ENCODE measurements around the gene PCGF2.
"Not testable (repeated sequence)": the region's sequence is repeated elsewhere in the genome, so short reads cannot be mapped to it uniquely, and the experiment has no call there.

Gene PCGF2

GRCh38 chr17:38748149-38748891, at the start of gene PCGF2:
TSS of gene PCGF2 (minus strand) at chr17:38748336. CDS start at chr17:38740402, 7,934 bp downstream.
- DNase-seq (ENCODE audit: low read depth, low spot score), result peak; percentile 86
- TF ChIP-seq, protein P1, sequence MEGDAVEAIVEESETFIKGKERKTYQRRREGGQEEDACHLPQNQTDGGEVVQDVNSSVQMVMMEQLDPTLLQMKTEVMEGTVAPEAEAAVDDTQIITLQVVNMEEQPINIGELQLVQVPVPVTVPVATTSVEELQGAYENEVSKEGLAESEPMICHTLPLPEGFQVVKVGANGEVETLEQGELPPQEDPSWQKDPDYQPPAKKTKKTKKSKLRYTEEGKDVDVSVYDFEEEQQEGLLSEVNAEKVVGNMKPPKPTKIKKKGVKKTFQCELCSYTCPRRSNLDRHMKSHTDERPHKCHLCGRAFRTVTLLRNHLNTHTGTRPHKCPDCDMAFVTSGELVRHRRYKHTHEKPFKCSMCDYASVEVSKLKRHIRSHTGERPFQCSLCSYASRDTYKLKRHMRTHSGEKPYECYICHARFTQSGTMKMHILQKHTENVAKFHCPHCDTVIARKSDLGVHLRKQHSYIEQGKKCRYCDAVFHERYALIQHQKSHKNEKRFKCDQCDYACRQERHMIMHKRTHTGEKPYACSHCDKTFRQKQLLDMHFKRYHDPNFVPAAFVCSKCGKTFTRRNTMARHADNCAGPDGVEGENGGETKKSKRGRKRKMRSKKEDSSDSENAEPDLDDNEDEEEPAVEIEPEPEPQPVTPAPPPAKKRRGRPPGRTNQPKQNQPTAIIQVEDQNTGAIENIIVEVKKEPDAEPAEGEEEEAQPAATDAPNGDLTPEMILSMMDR (IDR thresholded peaks at IDR 0.05; ENCODE audit: low read depth, low read length), result no peak

GRCh38 chr17:38797828-38798227, 49.7 kb upstream of the PCGF2 start:
- in situ Hi-C loops (cut with HindIII; ENCODE audit: low sequenced_read_pairs), result no loop called here
- H3K4me3 ChIP-seq (ENCODE audit: low read depth, low read length), result peak overlapping the region; percentile 76
- no peak for DNase-seq (ENCODE audit: low read depth, low spot score)
- TF ChIP-seq, protein P1 (IDR thresholded peaks at IDR 0.05; ENCODE audit: low read depth, low read length), result no peak

More at GRCh38 chr17:38748149-38748891, at the start of gene PCGF2:
- in situ Hi-C loops (cut with HindIII; ENCODE audit: low sequenced_read_pairs), result no loop called here
- peak within 1 kb of the TSS; percentile 57 for H3K4me3 ChIP-seq (ENCODE audit: low read depth, low read length)

- in situ Hi-C loops (cut with HindIII; ENCODE audit: low sequenced_read_pairs), result no loop called here
- peak overlapping the region; percentile 76 for H3K4me3 ChIP-seq (ENCODE audit: low read depth, low read length)
- no peak for DNase-seq (ENCODE audit: low read depth, low spot score)
- TF ChIP-seq, protein P1 (IDR thresholded peaks at IDR 0.05; ENCODE audit: low read depth, low read length), result no peak
Measured at GRCh38 chr17:38797158-38797490, 49.0 kb upstream of the PCGF2 start.

DNA sequence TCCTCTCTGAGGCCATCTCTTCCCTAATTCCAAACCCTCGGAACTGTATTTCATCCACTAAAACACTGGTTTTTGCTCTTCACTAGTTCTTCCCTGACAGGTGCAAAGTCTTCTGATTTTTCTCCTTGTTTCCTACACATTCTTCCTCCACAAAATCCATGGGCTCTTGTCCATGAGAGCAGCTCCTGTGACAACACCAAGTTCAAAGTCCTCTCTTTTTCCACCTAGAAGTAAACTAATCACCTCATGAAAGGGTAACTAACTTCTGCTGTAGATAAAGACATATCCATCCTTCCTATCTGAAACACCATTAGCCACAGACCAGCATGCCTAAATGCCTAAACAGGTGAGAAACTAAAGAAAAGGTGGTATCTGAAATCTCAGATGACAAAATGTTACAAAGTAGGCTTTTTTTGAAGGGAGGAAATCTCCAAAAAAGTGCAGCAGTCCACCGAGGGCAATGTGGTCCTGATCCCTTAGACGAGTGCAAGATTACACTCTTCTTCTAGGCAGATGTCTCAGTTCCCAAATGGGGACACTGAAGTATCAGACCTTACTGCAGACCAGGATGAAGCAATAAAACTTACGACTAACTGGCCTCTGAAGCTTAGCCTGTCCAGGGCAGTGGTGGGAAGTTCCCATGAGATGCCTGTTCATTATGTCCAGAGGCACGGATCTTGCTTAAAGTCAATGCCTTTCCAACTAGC, 48.5 kb upstream of the PCGF2 start:
- TF ChIP-seq, protein P1 (IDR thresholded peaks at IDR 0.05; ENCODE audit: low read depth, low read length), result no peak
- no peak overlapping the region for H3K4me3 ChIP-seq (ENCODE audit: low read depth, low read length)
- in situ Hi-C loops (cut with HindIII; ENCODE audit: low sequenced_read_pairs), result no loop called here
- DNase-seq (ENCODE audit: low read depth, low spot score), result no peak

- in situ Hi-C loops (cut with HindIII; ENCODE audit: low sequenced_read_pairs), result no loop called here
- no peak for DNase-seq (ENCODE audit: low read depth, low spot score)
- TF ChIP-seq, protein P1 (IDR thresholded peaks at IDR 0.05; ENCODE audit: low read depth, low read length), result no peak
- H3K4me3 ChIP-seq (ENCODE audit: low read depth, low read length), result no peak overlapping the region
Measured at GRCh38 chr17:38794221-38794620, 46.1 kb upstream of the PCGF2 start.

- H3K4me3 ChIP-seq (ENCODE audit: low read depth, low read length), result no peak overlapping the region
- TF ChIP-seq, protein P1 (IDR thresholded peaks at IDR 0.05; ENCODE audit: low read depth, low read length), result no peak
- in situ Hi-C loops (cut with HindIII; ENCODE audit: low sequenced_read_pairs), result no loop called here
- no peak for DNase-seq (ENCODE audit: low read depth, low spot score)
Measured at GRCh38 chr17:38791162-38791561, 43.0 kb upstream of the PCGF2 start.

DNA sequence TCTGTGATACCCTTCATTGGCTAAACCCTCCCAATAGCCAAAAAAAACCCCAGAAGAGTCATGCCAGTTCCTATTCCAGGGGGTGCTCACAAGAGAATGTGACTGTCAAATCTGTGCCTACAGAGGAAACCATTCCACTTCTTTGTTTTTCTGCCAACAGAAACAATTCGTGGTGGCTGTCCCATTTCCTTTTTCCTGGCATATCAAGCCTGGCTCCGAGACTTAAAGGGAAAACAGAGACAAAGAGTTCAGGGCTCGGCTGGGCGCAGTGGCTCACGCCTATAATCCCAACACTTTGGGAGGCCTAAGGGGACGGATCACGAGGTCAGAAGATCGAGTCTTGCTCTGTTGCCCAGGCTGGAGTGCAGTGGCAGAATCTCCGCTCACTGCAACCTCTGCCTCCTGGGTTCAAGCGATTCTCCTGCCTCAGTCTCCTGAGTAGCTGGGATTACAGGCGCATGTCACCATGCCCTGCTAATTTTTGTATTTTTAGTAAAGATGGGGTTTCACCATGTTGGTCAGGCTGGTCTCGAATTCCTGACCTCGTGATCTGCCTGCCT, 42.1 kb upstream of the PCGF2 start:
- in situ Hi-C loops (cut with HindIII; ENCODE audit: low sequenced_read_pairs); H3K4me3 ChIP-seq (ENCODE audit: low read depth, low read length); DNase-seq (ENCODE audit: low read depth, low spot score): not testable (repeated sequence)
